Dendritic cell treated with granulocyte-macrophage colony-stimulating factor and Interleukin-4, amounts not matched to agents 40 ng/mL and 50 ng/mL, for 4 days (primary cell): ENCODE data around the gene IFNA2.

Experiments used
- H3K27ac Mint-ChIP-seq: one replicate; pipeline ENCODE4 v1.8.0; 2022; ENCODE audit warnings: mild to moderate bottlenecking, mixed read lengths
- H3K27me3 Mint-ChIP-seq: one replicate; pipeline ENCODE4 v1.8.0; 2022; ENCODE audit warnings: mild to moderate bottlenecking, mixed read lengths
- H3K36me3 Mint-ChIP-seq: one replicate; pipeline ENCODE4 v1.8.0; 2022; ENCODE audit warnings: low read depth, mixed read lengths
- H3K4me1 Mint-ChIP-seq: one replicate; pipeline ENCODE4 v1.8.0; 2022; ENCODE audit warnings: low read depth, mixed read lengths
- H3K4me3 Mint-ChIP-seq: one replicate; pipeline ENCODE4 v1.8.0; 2022; ENCODE audit warnings: mild to moderate bottlenecking, moderate library complexity, mixed read lengths
- H3K9me3 Mint-ChIP-seq: one replicate; pipeline ENCODE4 v1.8.0; 2022; ENCODE audit warnings: mixed read lengths
- intact Hi-C: fragments of 100-400 bp; cut with micrococcal nuclease; formaldehyde crosslinking; loops from one replicate; pipeline ENCODE4 v1.15.0; 2022

The IFNA2 gene

DNA sequence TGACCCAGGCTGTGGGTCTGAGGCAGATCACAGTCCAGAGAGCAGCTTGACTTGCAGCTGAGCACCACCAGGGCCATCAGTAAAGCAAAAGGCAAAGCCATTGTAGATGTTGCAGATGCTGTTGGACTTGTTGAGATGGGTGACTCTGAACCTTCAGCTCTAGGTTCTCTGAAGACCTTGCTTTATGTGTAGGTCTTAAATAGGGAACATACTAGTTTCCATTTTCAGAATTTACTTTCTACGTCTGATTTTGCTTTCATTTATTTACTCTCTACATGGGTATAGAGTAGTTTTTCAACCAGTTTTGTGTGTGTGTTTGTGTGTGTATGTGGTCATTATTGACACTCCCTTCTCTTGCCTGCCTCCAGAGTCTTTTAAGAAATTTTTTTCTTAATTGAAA, 34.4 kb downstream of the IFNA2 start, which contains the start of gene IFNA6:
Gene IFNA6 (minus strand): TSS at position 101 of the 400 bp plus-strand sequence. CDS start 0 bp downstream, at position 101.
- Mint-ChIP-seq H3K4me3 (no peak within 1 kb of the TSS), H3K27me3 (peaks cover 34% of the 10 kb centered on the region), H3K9me3 (peaks cover 7% of the 10 kb centered on the region), H3K36me3 (no peaks in the 10 kb centered on the region), H3K4me1 (no peaks in the 10 kb centered on the region), H3K27ac (no peak within 1 kb of the TSS)
- intact Hi-C loops = no loop called here

DNA sequence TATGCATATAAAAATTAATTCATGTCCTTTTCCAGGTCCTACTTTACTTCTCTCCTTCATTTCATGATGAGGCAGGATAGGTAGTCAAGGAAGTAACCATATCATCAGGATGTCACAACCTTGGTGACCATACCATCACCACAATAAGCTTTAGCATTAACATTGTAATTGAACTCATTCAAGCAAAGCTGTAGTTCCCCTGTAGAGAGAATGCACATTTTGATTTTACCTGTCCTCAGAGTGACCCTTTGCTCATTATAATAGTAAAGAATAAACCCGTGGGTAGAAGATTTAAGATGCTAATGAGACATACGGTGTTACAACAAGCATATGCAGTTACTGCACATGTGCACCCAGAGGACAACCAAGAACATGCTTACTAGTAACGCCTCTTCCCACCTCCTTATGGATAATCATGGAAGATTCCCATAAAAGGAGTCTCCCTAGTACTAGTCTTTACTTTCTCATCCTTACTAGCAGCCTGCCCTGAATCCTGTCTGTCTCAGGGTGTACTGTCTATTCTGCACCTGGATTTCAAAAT, 36.7 kb downstream of the IFNA2 start:
- Mint-ChIP-seq H3K4me3 (no peak overlapping the region), H3K27ac (no peak overlapping the region), H3K27me3 (peaks cover 36% of the 10 kb centered on the region), H3K36me3 (no peaks in the 10 kb centered on the region), H3K9me3 (no peaks in the 10 kb centered on the region), H3K4me1 (peaks cover 6% of the 10 kb centered on the region)
- intact Hi-C loops = no loop called here

DNA sequence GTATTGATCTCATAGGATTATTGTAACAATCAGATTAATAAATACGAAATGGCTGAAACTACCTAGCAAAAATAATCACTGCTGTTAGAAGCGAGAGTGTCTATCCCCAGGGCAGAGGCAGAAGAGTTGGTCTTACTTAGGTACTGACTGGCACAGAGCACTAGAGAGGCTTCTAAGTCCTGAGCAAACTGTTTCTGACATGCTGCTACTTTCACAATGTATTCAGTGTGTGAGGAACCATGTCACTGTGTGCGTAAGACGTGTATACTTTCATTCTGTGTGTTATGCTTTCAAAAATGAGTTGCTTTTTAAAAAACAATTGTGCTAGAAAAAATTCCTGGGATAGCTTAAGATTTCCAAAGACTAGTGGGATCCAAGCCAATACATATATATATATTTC, 44.5 kb downstream of the IFNA2 start:
- Mint-ChIP-seq H3K9me3 (no peaks in the 10 kb centered on the region), H3K36me3 (no peaks in the 10 kb centered on the region), H3K4me3 (no peak overlapping the region), H3K27ac (no peak overlapping the region), H3K27me3 (peaks cover 24% of the 10 kb centered on the region), H3K4me1 (peaks cover 14% of the 10 kb centered on the region)
- intact Hi-C loops = no loop called here

DNA sequence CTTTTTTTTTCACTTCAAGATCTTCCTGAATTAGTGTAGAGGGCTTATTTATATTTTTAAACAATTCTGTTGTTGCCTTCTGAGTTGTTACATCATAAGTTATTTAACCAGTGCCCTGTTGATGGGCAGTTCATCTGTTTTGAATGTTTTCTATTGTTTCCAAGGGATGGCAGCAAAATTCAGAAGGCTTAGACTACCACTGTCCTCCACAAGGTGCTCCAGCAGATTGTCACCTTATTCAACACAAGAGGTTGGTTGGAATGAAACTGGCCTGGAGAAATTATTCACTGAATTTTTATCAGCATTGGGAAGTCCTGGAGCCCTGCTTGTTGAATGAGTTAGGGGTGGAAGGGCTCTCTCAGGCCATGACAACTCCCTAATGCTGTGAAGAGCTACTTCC, 48.7 kb downstream of the IFNA2 start:
- peaks cover 19% of the 10 kb centered on the region for H3K36me3 Mint-ChIP-seq
- peaks cover 15% of the 10 kb centered on the region for H3K4me1 Mint-ChIP-seq
- H3K27me3 Mint-ChIP-seq = peaks cover 9% of the 10 kb centered on the region
- no peak overlapping the region for H3K27ac Mint-ChIP-seq
- intact Hi-C loops = no loop called here
- H3K9me3 Mint-ChIP-seq = no peaks in the 10 kb centered on the region
- no peak overlapping the region for H3K4me3 Mint-ChIP-seq

DNA sequence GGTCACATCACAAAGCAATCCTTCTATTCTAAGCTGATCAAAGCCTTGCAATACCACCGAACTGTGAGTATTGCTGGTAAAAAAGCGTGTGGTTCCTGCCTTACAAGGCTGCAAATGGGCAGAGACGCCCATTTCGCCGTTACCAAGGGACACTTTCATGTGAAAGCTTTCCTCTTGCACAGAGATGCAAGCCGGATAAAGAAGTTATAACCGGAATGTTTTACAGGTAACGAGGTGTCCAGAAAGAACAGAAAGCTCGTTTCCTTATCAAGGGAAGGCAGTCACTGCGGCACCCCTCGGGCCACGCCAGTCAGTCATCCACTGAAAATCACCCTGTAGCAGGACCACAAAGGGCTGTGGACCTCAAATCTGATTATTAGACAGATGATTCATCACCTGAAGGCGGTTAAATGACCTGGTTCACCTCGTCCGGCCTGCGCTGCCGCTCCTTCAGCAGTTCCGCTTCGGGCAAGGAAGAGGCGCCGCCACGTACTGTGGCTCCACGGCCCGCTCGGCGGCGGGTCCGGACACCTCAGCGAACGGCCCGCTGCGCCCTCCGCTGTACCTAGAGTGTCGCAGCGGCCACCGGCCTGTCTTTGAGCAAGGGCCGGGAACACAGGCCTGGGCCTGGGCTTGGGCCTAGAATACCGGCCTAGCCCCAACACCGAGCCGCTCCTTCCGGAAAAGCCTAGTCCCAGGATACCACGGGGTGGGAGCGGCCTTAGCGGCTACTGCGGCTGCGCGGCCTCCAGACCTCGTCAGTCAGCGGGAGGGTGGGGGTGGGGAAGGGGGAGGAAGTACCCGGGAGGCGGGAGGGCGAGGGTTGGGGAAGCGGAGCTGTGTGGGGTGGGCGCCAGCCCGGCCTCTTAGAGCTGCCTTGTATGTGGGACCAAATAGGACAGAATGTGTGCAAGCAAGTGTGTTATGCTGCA, 50.2 kb downstream of the IFNA2 start, which contains the start of gene KLHL9:
Gene KLHL9 (minus strand): TSS at position 704 of the 932 bp plus-strand sequence. CDS start 545 bp downstream, at position 159.
- Mint-ChIP-seq H3K9me3 (no peaks in the 10 kb centered on the region), H3K36me3 (peaks cover 30% of the 10 kb centered on the region), H3K4me3 (peak within 1 kb of the TSS; percentile 77), H3K27me3 (peaks cover 7% of the 10 kb centered on the region), H3K4me1 (peaks cover 25% of the 10 kb centered on the region), H3K27ac (peak within 1 kb of the TSS; percentile 92)
- intact Hi-C loops = no loop called here
